Measurements from ENCODE around the gene LAG3. TPM values are rescaled to one million over a fixed set of nuclear protein-coding genes. Genes with fewer than 3 reads are reported as not detected.

The LAG3 gene
- total RNA-seq, 1 experiment from 2014 or later, result 2.2 TPM

- H3K27ac Mint-ChIP-seq, result no peak overlapping the region
- Histone ChIP-seq H3K4me2 (ENCODE audit: insufficient read depth, insufficient read length, low read length) (no peak overlapping the region), H3K79me2 (ENCODE audit: insufficient read depth, low read length) (no peaks in the 10 kb centered on the region), H3K14ac (ENCODE audit: insufficient read depth, low read length) (no peak overlapping the region; the same call in 1 of the 2 replicates), H3K79me1 (ENCODE audit: insufficient read depth, low read depth, low read length, poor library complexity, severe bottlenecking) (no peaks in the 10 kb centered on the region), H2BK12ac (ENCODE audit: insufficient read length, low read depth, low read length) (no peak overlapping the region), H2BK20ac (ENCODE audit: low read depth, low read length, poor library complexity, severe bottlenecking) (no peak overlapping the region), H2AFZ (ENCODE audit: low read length) (no peak overlapping the region), H3K18ac (ENCODE audit: insufficient read length, low read depth, low read length) (no peak overlapping the region), H3K23me2 (ENCODE audit: insufficient read length, low read depth, low read length, poor library complexity, severe bottlenecking) (no peaks in the 10 kb centered on the region), H3K9me3 (ENCODE audit: control insufficient read depth, low read depth, low read length) (no peaks in the 10 kb centered on the region), H2BK15ac (ENCODE audit: low read depth, low read length) (no peak overlapping the region), H4K20me1 (ENCODE audit: control insufficient read depth, insufficient read depth, insufficient read length) (no peaks in the 10 kb centered on the region), H3K9ac (ENCODE audit: extremely low read depth, insufficient read length, low read length) (no peak overlapping the region), H2BK120ac (ENCODE audit: low read depth, low read length, poor library complexity, severe bottlenecking) (no peak overlapping the region), H3K4me1 (ENCODE audit: insufficient read depth, low read length) (no peaks in the 10 kb centered on the region), H4K91ac (ENCODE audit: insufficient read length, low read depth, low read length) (no peak overlapping the region), H3K23ac (ENCODE audit: insufficient read length, low read depth, low read length) (no peak overlapping the region), H3K56ac (ENCODE audit: insufficient read length, low read depth, low read length) (no peak overlapping the region), H3K27ac (ENCODE audit: insufficient read length, low read depth, low read length) (no peak overlapping the region), H2BK5ac (ENCODE audit: insufficient read length, low read length) (no peak overlapping the region), H3K4ac (ENCODE audit: low read depth, low read length) (no peak overlapping the region), H3K27me3 (ENCODE audit: insufficient read depth, low read length) (no peaks in the 10 kb centered on the region; the same call in 1 of the 2 replicates), H4K5ac (ENCODE audit: insufficient read length, low read depth, low read length) (no peak overlapping the region), H2AK5ac (ENCODE audit: insufficient read length, low read length) (no peak overlapping the region), H3T11ph (ENCODE audit: low read length) (no peak overlapping the region), H4K8ac (replicated peaks; ENCODE audit: insufficient read length, low read depth, low read length) (no peak overlapping the region)
- DNase-seq, result no peak
- TF ChIP-seq, protein P1, sequence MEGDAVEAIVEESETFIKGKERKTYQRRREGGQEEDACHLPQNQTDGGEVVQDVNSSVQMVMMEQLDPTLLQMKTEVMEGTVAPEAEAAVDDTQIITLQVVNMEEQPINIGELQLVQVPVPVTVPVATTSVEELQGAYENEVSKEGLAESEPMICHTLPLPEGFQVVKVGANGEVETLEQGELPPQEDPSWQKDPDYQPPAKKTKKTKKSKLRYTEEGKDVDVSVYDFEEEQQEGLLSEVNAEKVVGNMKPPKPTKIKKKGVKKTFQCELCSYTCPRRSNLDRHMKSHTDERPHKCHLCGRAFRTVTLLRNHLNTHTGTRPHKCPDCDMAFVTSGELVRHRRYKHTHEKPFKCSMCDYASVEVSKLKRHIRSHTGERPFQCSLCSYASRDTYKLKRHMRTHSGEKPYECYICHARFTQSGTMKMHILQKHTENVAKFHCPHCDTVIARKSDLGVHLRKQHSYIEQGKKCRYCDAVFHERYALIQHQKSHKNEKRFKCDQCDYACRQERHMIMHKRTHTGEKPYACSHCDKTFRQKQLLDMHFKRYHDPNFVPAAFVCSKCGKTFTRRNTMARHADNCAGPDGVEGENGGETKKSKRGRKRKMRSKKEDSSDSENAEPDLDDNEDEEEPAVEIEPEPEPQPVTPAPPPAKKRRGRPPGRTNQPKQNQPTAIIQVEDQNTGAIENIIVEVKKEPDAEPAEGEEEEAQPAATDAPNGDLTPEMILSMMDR (conservative IDR thresholded peaks at IDR 0.05), result no peak
- no CpG with 5 or more reads among the region's 4 CpGs for WGBS (ENCODE audit: extremely low coverage, insufficient read length, low lambda C conversion rate)
- no peaks in the 10 kb centered on the region for H3K9me3 Mint-ChIP-seq
- no peaks in the 10 kb centered on the region; a peak in 1 of 7 replicates for H3K36me3 Mint-ChIP-seq (ENCODE audit: insufficient read depth in 1 of 3, low read depth in 3 of 3)
- H3K4me1 Mint-ChIP-seq, result peaks cover 9 to 18% of the 10 kb centered on the region in 2 experiments
- no peak overlapping the region for H3K4me3 Mint-ChIP-seq
- peaks cover 51% of the 10 kb centered on the region for H3K27me3 Mint-ChIP-seq (ENCODE audit: low read depth)
Observed at GRCh38 chr12:6796576-6796975, 24.3 kb downstream of the LAG3 start.
